ENCODE results near the gene SLC16A9.
"Not testable (repeated sequence)": the region's sequence is repeated elsewhere in the genome, so short reads cannot be mapped to it uniquely, and the experiment has no call there.

Gene SLC16A9

DNA sequence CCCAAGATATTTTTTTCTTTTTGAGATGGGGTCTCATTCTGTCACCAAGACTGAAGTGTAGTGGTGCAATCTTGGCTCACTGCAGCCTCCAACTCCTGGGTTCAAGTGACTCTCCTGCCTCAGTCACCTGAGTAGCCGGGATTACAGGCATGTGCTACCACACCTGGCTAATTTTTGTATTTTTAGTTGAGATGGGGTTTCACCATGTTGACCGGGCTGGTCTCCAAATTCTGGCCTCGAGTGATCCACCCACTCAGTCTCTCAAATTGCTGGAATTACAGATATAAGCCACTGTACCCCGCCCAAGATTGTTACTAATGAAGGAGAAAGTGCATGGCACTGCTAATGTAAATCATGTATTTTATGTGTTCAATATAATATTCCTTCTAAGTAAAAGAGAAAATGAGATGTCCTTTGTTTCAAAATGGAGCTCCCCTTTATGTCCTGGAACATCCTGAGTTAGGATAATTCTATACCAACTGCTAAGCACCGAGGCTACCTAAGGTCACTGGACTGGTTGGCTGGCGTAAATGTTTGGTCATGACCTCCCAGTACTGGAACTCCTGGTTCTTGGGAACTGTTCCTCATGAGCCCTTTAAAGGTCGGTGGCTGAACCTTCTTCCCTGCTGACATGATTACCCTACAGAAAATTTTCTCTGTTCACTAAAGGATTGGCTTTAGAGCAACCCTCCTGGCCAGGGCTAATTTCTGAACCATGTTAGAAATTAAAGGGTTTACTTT, 59.9 kb downstream of the SLC16A9 start:
- no peak overlapping the region for H3K4me3 ChIP-seq (ENCODE audit: low read depth, low read length)
- peaks cover 7% of the 10 kb centered on the region for H3K4me1 ChIP-seq (ENCODE audit: control insufficient read depth, insufficient read depth, low read length, unreplicated experiment)
- no peak overlapping the region for H2AFZ ChIP-seq (ENCODE audit: low read length, unreplicated experiment)
- no peaks in the 10 kb centered on the region for H3K79me2 ChIP-seq (ENCODE audit: control insufficient read depth, insufficient read depth, low read length, unreplicated experiment)
- H3K27ac ChIP-seq (ENCODE audit: low read depth, low read length) = no peak overlapping the region
- H3K27me3 ChIP-seq (ENCODE audit: insufficient read depth, low read length) = 0 out of 2 replicates have a peak, but pooled peaks cover 5% of the 10 kb centered on the region
- no peaks in the 10 kb centered on the region for H3K36me3 ChIP-seq (ENCODE audit: insufficient read depth, low read length)

DNA sequence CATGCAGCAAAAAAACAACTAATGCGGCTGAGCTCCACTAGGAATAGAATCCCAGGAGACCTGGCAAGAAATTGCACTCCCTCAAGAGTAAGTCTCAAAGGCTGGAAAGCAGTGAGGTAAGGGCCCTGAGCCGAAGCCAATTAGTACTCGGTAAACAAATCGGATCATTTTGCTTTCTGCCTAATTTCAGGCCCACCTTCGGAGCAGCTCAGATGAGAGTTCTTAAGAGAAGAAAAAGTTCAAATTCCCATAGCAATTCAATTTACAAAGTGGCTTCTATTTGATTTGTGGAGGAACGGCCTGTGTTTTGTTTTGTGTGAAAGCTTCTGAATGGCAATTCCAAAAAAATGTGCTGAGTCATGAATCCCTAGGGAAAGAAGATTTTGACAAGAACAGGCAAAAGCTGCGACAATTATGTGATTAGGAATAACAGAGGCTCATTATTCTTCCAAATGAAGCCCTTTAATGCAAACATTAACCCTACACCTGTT, 60.9 kb downstream of the SLC16A9 start:
- H3K27me3 ChIP-seq (ENCODE audit: insufficient read depth, low read length) = 0 out of 2 replicates have a peak, but pooled peaks cover 5% of the 10 kb centered on the region
- no peaks in the 10 kb centered on the region for H3K79me2 ChIP-seq (ENCODE audit: control insufficient read depth, insufficient read depth, low read length, unreplicated experiment)
- H3K4me3 ChIP-seq (ENCODE audit: low read depth, low read length) = no peak overlapping the region
- peaks cover 7% of the 10 kb centered on the region for H3K4me1 ChIP-seq (ENCODE audit: control insufficient read depth, insufficient read depth, low read length, unreplicated experiment)
- no peaks in the 10 kb centered on the region for H3K36me3 ChIP-seq (ENCODE audit: insufficient read depth, low read length)
- no peak overlapping the region for H2AFZ ChIP-seq (ENCODE audit: low read length, unreplicated experiment)
- no peak overlapping the region for H3K27ac ChIP-seq (ENCODE audit: low read depth, low read length)

DNA sequence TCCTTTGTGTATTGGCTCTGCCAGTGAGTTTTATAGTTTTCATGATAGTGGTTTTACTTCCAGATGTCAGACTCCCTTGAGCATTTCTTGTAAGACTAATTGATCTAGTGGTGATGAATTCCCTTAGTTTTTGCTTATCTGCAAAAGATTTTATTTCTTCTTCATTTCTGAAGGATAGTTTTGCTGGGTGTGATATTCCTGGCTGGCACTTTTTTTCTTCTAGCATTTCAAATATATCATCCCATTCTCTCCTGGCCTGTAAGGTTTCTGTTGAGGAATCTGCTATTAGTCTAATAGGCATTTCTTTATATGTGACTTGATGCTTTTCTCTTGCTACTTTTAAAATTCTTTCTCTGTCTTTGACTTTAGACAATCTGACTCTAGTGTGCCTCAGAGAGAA, 64.8 kb downstream of the SLC16A9 start:
- H3K79me2 ChIP-seq (ENCODE audit: control insufficient read depth, insufficient read depth, low read length, unreplicated experiment) = no peaks in the 10 kb centered on the region
- H3K36me3 ChIP-seq (ENCODE audit: insufficient read depth, low read length) = no peaks in the 10 kb centered on the region
- peaks cover 7% of the 10 kb centered on the region for H3K4me1 ChIP-seq (ENCODE audit: control insufficient read depth, insufficient read depth, low read length, unreplicated experiment)
- no peak overlapping the region for H3K27ac ChIP-seq (ENCODE audit: low read depth, low read length)
- no peak overlapping the region for H3K4me3 ChIP-seq (ENCODE audit: low read depth, low read length)
- H3K27me3 ChIP-seq (ENCODE audit: insufficient read depth, low read length) = peaks cover 5% of the 10 kb centered on the region; the same call in 1 of the 2 replicates
- H2AFZ ChIP-seq (ENCODE audit: low read length, unreplicated experiment) = no peak overlapping the region

DNA sequence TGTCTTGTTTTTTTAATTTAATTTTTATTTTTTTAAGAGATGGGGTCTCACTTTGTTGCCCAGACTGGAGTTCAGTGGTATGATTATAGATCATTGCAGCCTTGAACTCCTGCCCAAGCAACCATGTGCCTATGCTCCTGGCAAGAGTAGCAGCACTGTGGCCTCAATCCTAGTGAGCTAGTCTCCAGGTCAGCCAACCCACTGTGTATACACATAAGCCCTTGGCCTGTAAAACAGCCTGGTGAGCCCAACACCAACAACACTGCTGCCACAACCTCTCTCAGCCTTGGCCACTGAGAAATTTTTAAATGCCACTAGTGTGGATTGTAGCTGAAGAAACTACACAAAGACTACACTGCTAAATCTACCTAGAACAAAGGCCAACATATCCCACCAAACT, 68.0 kb downstream of the SLC16A9 start:
- not testable (repeated sequence) for H2AFZ ChIP-seq (ENCODE audit: low read length, unreplicated experiment); H3K36me3 ChIP-seq (ENCODE audit: insufficient read depth, low read length); H3K4me3 ChIP-seq (ENCODE audit: low read depth, low read length); H3K79me2 ChIP-seq (ENCODE audit: control insufficient read depth, insufficient read depth, low read length, unreplicated experiment); H3K4me1 ChIP-seq (ENCODE audit: control insufficient read depth, insufficient read depth, low read length, unreplicated experiment); H3K27ac ChIP-seq (ENCODE audit: low read depth, low read length)
- peaks cover 14% of the 10 kb centered on the region for H3K27me3 ChIP-seq (ENCODE audit: insufficient read depth, low read length)

DNA sequence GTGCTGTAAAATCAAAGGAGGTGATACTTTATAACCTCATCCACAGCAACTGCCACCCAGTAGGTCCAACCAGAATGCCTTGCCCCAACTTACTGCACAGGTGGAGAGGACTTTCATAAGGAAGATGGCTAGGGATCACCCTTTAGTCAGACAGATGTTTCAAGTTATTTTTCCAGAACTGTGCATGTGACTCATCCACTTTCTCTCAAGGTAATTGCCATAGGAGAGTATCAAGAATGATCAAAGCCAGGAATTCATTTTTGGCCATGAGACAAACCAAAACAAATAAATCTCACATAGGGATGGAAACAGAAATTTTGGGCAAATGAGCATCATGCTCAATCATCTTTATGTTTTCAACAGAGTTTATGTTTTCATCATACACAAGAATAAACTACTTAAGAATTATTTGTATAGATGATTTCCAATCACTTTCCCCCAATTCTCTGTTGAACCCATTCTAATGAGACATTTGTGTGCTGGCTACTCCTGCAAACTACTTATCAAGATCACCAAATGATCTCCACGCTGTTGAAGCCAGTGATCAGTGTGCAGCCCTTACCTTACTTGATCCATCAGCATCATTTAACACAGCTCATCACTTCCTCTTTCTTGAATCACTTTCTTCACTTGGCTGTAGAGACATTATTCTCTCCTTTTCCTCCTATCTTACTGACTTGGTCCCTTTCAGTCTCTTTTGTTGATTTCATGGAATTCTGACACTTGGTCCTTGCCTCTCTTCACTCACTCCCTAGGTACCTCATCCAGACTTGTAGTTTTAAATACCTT, 74.0 kb downstream of the SLC16A9 start:
- Histone ChIP-seq H2AFZ (ENCODE audit: low read length, unreplicated experiment) (no peak overlapping the region), H3K4me3 (ENCODE audit: low read depth, low read length) (no peak overlapping the region)

DNA sequence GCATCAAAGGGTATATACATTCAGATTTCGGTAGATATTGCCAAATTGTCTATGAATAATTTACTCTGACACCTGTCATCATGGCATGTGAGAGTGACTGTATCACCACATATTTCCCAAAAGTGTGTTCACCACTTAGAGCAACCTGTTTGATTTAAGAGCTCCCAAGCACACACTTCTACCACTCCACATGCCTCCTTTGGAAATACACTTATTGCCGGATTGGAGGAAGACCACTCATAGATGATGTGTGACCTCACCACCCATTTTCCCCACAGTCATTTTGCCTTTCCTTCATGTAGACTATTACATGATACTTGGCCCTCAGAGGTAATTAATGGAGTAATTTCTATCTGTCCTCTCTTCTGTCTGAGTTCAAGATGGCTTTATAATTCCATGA, 75.5 kb downstream of the SLC16A9 start:
- Histone ChIP-seq H3K4me3 (ENCODE audit: low read depth, low read length) (no peak overlapping the region), H3K36me3 (ENCODE audit: insufficient read depth, low read length) (no peaks in the 10 kb centered on the region), H3K4me1 (ENCODE audit: control insufficient read depth, insufficient read depth, low read length, unreplicated experiment) (no peaks in the 10 kb centered on the region), H3K27me3 (ENCODE audit: insufficient read depth, low read length) (peaks cover 74% of the 10 kb centered on the region), H3K27ac (ENCODE audit: low read depth, low read length) (no peak overlapping the region), H3K79me2 (ENCODE audit: control insufficient read depth, insufficient read depth, low read length, unreplicated experiment) (no peaks in the 10 kb centered on the region), H2AFZ (ENCODE audit: low read length, unreplicated experiment) (no peak overlapping the region)

More for the DNA sequence above, 74.0 kb downstream of the SLC16A9 start:
- Histone ChIP-seq H3K27ac (ENCODE audit: low read depth, low read length) (no peak overlapping the region), H3K36me3 (ENCODE audit: insufficient read depth, low read length) (no peaks in the 10 kb centered on the region), H3K79me2 (ENCODE audit: control insufficient read depth, insufficient read depth, low read length, unreplicated experiment) (no peaks in the 10 kb centered on the region), H3K27me3 (ENCODE audit: insufficient read depth, low read length) (peaks cover 59% of the 10 kb centered on the region), H3K4me1 (ENCODE audit: control insufficient read depth, insufficient read depth, low read length, unreplicated experiment) (no peaks in the 10 kb centered on the region)

DNA sequence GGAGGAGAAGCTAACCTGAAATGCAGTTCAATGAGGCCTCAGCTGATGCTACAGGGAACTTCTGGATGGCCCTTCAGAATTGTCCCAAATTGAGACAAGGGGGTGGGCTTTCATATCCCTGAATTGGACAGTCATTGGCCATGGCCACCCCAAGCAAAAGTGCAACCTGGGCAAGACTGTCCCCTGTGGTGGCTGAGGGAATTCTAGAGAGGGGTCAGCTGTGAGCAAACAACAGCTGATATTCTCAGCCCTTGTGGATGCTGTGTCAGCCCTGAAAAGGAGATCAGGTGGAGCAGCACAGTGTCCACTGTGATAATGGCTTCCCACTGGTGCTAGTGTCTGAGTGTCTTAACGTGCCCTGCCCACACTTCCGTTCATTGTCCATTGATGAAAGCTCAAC, 76.6 kb downstream of the SLC16A9 start:
- Histone ChIP-seq H3K79me2 (ENCODE audit: control insufficient read depth, insufficient read depth, low read length, unreplicated experiment) (no peaks in the 10 kb centered on the region), H3K4me3 (ENCODE audit: low read depth, low read length) (no peak overlapping the region), H3K36me3 (ENCODE audit: insufficient read depth, low read length) (no peaks in the 10 kb centered on the region), H3K27me3 (ENCODE audit: insufficient read depth, low read length) (peaks cover 80% of the 10 kb centered on the region), H3K27ac (ENCODE audit: low read depth, low read length) (no peak overlapping the region), H2AFZ (ENCODE audit: low read length, unreplicated experiment) (no peak overlapping the region), H3K4me1 (ENCODE audit: control insufficient read depth, insufficient read depth, low read length, unreplicated experiment) (no peaks in the 10 kb centered on the region)

DNA sequence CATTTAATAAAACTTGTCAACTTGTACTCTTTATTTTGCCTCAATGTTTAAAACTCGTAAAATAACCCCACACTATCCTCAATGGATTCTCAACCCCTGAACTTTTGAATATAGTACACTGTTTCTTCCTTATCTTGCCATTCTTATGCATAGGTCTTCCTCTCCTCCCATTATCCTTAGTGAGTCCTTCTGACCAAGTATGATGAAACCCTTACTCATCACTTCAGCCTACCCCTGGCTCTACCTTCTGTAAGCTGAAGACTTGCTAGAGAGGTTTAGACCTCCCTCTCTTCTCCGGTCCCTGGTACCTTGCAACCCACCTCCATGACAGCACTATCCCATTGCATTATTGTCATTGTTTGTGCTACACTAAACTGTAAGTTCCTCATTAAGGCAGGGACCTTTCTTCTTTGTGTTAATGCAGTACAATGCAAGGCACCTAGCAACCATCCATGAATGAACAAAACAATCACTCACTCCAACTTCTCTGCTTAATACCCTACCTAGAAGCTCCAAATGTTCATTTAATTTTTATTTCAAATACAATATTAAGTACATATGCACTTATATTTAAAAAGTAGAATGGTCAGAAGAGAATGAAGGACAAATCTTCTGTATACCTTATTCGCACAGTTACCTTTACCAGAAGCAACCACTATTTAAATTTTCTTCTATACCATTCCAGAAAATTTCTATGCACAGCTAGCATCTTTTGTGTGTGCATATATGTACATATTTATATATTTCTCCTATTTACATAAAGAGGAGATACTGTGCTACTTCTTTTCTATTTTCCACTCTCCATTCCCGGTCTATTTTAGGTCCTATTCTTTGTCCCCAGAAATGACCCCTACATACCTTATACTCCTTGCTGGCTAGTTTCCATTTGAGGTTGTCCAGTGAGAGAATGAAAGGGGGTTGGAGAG, 77.5 kb downstream of the SLC16A9 start:
- Histone ChIP-seq H3K79me2 (ENCODE audit: control insufficient read depth, insufficient read depth, low read length, unreplicated experiment) (no peaks in the 10 kb centered on the region), H3K27me3 (ENCODE audit: insufficient read depth, low read length) (peaks cover 79% of the 10 kb centered on the region), H3K4me3 (ENCODE audit: low read depth, low read length) (no peak overlapping the region), H3K27ac (ENCODE audit: low read depth, low read length) (no peak overlapping the region), H3K4me1 (ENCODE audit: control insufficient read depth, insufficient read depth, low read length, unreplicated experiment) (no peaks in the 10 kb centered on the region), H3K36me3 (ENCODE audit: insufficient read depth, low read length) (no peaks in the 10 kb centered on the region), H2AFZ (ENCODE audit: low read length, unreplicated experiment) (no peak overlapping the region)

DNA sequence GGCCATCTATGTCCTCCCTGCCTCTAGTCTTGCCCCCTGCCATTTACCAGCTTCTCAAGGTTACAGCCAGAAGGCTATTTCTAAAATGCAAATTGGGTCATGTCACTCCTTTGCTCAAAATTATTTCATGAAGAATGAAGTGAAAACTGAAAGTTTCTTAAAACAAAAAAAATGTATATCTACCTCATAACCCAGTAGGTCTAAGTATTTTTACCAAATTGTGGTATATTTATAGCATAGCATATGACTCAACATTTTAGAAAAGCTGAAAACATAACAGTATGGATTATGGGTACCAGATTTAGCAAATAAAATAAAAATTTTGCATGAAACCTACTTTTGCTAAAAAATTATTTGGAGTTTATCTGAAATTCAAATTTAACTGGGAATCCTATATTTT, 78.4 kb downstream of the SLC16A9 start:
- no peak overlapping the region for H3K4me3 ChIP-seq (ENCODE audit: low read depth, low read length)
- no peak overlapping the region for H2AFZ ChIP-seq (ENCODE audit: low read length, unreplicated experiment)
- no peaks in the 10 kb centered on the region for H3K4me1 ChIP-seq (ENCODE audit: control insufficient read depth, insufficient read depth, low read length, unreplicated experiment)
- no peaks in the 10 kb centered on the region for H3K79me2 ChIP-seq (ENCODE audit: control insufficient read depth, insufficient read depth, low read length, unreplicated experiment)
- no peak overlapping the region for H3K27ac ChIP-seq (ENCODE audit: low read depth, low read length)
- no peaks in the 10 kb centered on the region for H3K36me3 ChIP-seq (ENCODE audit: insufficient read depth, low read length)
- peaks cover 70% of the 10 kb centered on the region for H3K27me3 ChIP-seq (ENCODE audit: insufficient read depth, low read length)

DNA sequence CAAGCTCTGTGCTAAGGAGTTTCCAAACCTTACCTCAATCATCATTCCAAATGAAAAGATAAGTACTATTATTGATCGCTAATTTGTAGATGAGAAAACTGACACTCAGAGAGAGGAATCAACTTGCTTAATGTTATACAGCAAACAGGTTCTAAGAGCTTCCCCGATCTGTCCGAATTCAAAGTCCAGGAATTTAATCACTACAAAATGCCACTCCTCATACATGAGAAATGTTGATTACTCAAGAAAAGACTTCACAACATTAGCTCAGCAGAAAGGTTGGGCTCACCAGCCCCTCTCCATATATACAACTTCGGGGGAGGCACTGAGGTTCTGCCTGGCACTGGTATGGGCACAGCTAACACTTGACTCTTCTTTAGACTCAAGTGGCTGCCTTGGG, 80.7 kb downstream of the SLC16A9 start:
- H3K27ac ChIP-seq (ENCODE audit: low read depth, low read length) = no peak overlapping the region
- H3K36me3 ChIP-seq (ENCODE audit: insufficient read depth, low read length) = no peaks in the 10 kb centered on the region
- H2AFZ ChIP-seq (ENCODE audit: low read length, unreplicated experiment) = no peak overlapping the region
- H3K4me1 ChIP-seq (ENCODE audit: control insufficient read depth, insufficient read depth, low read length, unreplicated experiment) = no peaks in the 10 kb centered on the region
- peaks cover 52% of the 10 kb centered on the region for H3K27me3 ChIP-seq (ENCODE audit: insufficient read depth, low read length)
- H3K4me3 ChIP-seq (ENCODE audit: low read depth, low read length) = no peak overlapping the region
- no peaks in the 10 kb centered on the region for H3K79me2 ChIP-seq (ENCODE audit: control insufficient read depth, insufficient read depth, low read length, unreplicated experiment)
